H1 (cell line): ENCODE data around the gene ACTR5.

Experiments
- ATF2 ChIP-seq: IDR thresholded peaks from 2 replicates; pipeline ENCODE4 v1.6.1; 2012; ENCODE audit warnings: low read length, inconsistent platforms
- CHD1 ChIP-seq: IDR thresholded peaks from 2 replicates; pipeline ENCODE4 v1.6.1; 2012; ENCODE audit warnings: low read depth, low read length, improper control_type of control experiment
- CHD2 ChIP-seq: IDR thresholded peaks from 2 replicates; pipeline ENCODE4 v1.6.1; 2012; ENCODE audit warnings: low read length, improper control_type of control experiment
- CREB1 ChIP-seq: IDR thresholded peaks from 2 replicates; pipeline ENCODE4 v1.6.1; 2012; ENCODE audit warnings: inconsistent platforms
- CTCF ChIP-seq, 3 experiments: IDR thresholded peaks; 1 replicate in 2 of 3; 2 replicates in 1 of 3; pipeline versions ENCODE4 v1.5.1 to v1.6.1; 2011; ENCODE audit warnings: low read length in 3 of 3, mild to moderate bottlenecking in 3 of 3, inconsistent platforms in 2 of 3, low read depth in 1 of 3, moderate library complexity in 1 of 3; ENCODE audit not compliant: insufficient read depth in 1 of 3; ENCODE audit errors: control extremely low read depth in 1 of 3
- EP300 ChIP-seq, 2 experiments: IDR thresholded peaks; 1 replicate in 1 of 2; 2 replicates in 1 of 2; pipeline ENCODE4 v1.6.1; 2011 to 2012; ENCODE audit warnings: low read depth in 2 of 2, low read length in 2 of 2, mild to moderate bottlenecking in 2 of 2, borderline replicate concordance in 1 of 2, inconsistent platforms in 1 of 2, moderate library complexity in 1 of 2
- EZH2 ChIP-seq: fragments of 200-600 bp; sonication (generic); IDR thresholded peaks from 2 replicates; pipeline ENCODE4 v1.7.1; 2012; ENCODE audit warnings: low read depth, mild to moderate bottlenecking, moderate library complexity, low read length, inconsistent platforms; ENCODE audit not compliant: severe bottlenecking
- GTF2F1 ChIP-seq: IDR thresholded peaks from 2 replicates; pipeline ENCODE4 v1.6.1; 2012; ENCODE audit warnings: low read depth, low read length, improper control_type of control experiment, borderline replicate concordance
- JUN ChIP-seq: IDR thresholded peaks from 2 replicates; pipeline ENCODE4 v1.6.1; 2011; ENCODE audit warnings: low read depth, mild to moderate bottlenecking, improper control_type of control experiment, low read length
- KDM4A ChIP-seq: IDR thresholded peaks from one replicate; pipeline ENCODE4 v1.7.1; 2012; ENCODE audit warnings: low read depth, mild to moderate bottlenecking, moderate library complexity, low read length, inconsistent platforms; ENCODE audit not compliant: severe bottlenecking
- POLR2A ChIP-seq, 2 experiments: IDR thresholded peaks; 1 replicate in 1 of 2; 2 replicates in 1 of 2; pipeline ENCODE4 v1.6.1; 2011; ENCODE audit warnings: low read depth in 2 of 2, low read length in 2 of 2, mild to moderate bottlenecking in 2 of 2; ENCODE audit errors: control extremely low read depth in 1 of 2
- POLR2AphosphoS5 ChIP-seq: IDR thresholded peaks from 2 replicates; pipeline ENCODE4 v1.6.1; 2011; ENCODE audit warnings: low read depth, low read length
- USF2 ChIP-seq: IDR thresholded peaks from 2 replicates; pipeline ENCODE4 v1.6.1; 2011; ENCODE audit warnings: low read length, improper control_type of control experiment

GRCh38 chr20:38811769-38812168 lies 63.5 kb downstream of the ACTR5 start:
- TF ChIP-seq USF2 (no peak), JUN (no peak), POLR2A (IDR thresholded peaks at IDR 0.05; ENCODE audit: control extremely low read depth in 1 of 2, low read depth in 2 of 2, low read length in 2 of 2) (no peak), EP300 (IDR thresholded peaks at IDR 0.05; ENCODE audit: borderline replicate concordance in 1 of 2, low read depth in 2 of 2, low read length in 2 of 2) (no peak), CTCF (IDR thresholded peaks at IDR 0.05; ENCODE audit: control extremely low read depth in 1 of 3, insufficient read depth in 1 of 3, low read depth in 1 of 3, low read length in 3 of 3) (no peak), POLR2AphosphoS5 (no peak), GTF2F1 (no peak), CHD1 (no peak), CREB1 (no peak), CHD2 (no peak), KDM4A (no peak), ATF2 (no peak), EZH2 (no peak)
